ENCODE measurements around the gene ATP6V0C.

DNA sequence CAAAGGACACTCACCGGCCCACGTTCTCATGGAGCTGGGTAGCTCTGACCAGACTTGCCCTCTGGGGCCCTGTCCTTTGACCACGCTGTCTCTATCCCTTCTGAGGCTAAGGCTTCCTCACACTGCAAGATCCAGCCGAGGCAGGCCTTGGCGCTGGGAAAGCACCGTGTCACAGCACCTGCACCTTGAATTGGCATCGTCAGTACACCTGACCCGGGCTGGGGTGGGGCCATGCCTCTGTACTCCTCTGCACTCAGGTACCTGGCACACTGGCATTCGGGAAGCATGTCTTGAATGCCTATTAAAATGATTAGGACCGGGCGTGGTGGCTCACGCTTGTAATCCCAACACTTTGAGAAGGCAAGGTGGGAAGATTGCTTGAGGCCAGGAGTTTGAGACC is 32.8 kb upstream of the ATP6V0C start:
- TF ChIP-seq, protein P1, sequence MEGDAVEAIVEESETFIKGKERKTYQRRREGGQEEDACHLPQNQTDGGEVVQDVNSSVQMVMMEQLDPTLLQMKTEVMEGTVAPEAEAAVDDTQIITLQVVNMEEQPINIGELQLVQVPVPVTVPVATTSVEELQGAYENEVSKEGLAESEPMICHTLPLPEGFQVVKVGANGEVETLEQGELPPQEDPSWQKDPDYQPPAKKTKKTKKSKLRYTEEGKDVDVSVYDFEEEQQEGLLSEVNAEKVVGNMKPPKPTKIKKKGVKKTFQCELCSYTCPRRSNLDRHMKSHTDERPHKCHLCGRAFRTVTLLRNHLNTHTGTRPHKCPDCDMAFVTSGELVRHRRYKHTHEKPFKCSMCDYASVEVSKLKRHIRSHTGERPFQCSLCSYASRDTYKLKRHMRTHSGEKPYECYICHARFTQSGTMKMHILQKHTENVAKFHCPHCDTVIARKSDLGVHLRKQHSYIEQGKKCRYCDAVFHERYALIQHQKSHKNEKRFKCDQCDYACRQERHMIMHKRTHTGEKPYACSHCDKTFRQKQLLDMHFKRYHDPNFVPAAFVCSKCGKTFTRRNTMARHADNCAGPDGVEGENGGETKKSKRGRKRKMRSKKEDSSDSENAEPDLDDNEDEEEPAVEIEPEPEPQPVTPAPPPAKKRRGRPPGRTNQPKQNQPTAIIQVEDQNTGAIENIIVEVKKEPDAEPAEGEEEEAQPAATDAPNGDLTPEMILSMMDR (IDR thresholded peaks at IDR 0.05) = no peak
- TF ChIP-seq, protein P2, sequence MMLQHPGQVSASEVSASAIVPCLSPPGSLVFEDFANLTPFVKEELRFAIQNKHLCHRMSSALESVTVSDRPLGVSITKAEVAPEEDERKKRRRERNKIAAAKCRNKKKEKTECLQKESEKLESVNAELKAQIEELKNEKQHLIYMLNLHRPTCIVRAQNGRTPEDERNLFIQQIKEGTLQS (CRISPR knock-in tag; conservative IDR thresholded peaks at IDR 0.05) = no peak
- TF ChIP-seq, protein P3, sequence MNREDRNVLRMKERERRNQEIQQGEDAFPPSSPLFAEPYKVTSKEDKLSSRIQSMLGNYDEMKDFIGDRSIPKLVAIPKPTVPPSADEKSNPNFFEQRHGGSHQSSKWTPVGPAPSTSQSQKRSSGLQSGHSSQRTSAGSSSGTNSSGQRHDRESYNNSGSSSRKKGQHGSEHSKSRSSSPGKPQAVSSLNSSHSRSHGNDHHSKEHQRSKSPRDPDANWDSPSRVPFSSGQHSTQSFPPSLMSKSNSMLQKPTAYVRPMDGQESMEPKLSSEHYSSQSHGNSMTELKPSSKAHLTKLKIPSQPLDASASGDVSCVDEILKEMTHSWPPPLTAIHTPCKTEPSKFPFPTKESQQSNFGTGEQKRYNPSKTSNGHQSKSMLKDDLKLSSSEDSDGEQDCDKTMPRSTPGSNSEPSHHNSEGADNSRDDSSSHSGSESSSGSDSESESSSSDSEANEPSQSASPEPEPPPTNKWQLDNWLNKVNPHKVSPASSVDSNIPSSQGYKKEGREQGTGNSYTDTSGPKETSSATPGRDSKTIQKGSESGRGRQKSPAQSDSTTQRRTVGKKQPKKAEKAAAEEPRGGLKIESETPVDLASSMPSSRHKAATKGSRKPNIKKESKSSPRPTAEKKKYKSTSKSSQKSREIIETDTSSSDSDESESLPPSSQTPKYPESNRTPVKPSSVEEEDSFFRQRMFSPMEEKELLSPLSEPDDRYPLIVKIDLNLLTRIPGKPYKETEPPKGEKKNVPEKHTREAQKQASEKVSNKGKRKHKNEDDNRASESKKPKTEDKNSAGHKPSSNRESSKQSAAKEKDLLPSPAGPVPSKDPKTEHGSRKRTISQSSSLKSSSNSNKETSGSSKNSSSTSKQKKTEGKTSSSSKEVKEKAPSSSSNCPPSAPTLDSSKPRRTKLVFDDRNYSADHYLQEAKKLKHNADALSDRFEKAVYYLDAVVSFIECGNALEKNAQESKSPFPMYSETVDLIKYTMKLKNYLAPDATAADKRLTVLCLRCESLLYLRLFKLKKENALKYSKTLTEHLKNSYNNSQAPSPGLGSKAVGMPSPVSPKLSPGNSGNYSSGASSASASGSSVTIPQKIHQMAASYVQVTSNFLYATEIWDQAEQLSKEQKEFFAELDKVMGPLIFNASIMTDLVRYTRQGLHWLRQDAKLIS (CRISPR knock-in tag; IDR thresholded peaks at IDR 0.05; ENCODE audit: borderline replicate concordance) = no peak
- TF ChIP-seq, protein P4, sequence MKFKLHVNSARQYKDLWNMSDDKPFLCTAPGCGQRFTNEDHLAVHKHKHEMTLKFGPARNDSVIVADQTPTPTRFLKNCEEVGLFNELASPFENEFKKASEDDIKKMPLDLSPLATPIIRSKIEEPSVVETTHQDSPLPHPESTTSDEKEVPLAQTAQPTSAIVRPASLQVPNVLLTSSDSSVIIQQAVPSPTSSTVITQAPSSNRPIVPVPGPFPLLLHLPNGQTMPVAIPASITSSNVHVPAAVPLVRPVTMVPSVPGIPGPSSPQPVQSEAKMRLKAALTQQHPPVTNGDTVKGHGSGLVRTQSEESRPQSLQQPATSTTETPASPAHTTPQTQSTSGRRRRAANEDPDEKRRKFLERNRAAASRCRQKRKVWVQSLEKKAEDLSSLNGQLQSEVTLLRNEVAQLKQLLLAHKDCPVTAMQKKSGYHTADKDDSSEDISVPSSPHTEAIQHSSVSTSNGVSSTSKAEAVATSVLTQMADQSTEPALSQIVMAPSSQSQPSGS (CRISPR knock-in tag; IDR thresholded peaks at IDR 0.05; ENCODE audit: borderline replicate concordance, low read depth) = no peak
- TF ChIP-seq CREM (CRISPR knock-in tag; IDR thresholded peaks at IDR 0.05) = no peak
- no peak for TF ChIP-seq EMX1 (CRISPR knock-in tag; IDR thresholded peaks at IDR 0.05)
- TF ChIP-seq, protein P5, sequence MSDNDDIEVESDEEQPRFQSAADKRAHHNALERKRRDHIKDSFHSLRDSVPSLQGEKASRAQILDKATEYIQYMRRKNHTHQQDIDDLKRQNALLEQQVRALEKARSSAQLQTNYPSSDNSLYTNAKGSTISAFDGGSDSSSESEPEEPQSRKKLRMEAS (CRISPR knock-in tag; IDR thresholded peaks at IDR 0.05) = no peak
- no peak for TF ChIP-seq ESRRA (CRISPR knock-in tag; IDR thresholded peaks at IDR 0.05; ENCODE audit: borderline replicate concordance)
- TF ChIP-seq RELA (CRISPR knock-in tag; IDR thresholded peaks at IDR 0.05; ENCODE audit: borderline replicate concordance) = no peak
- TF ChIP-seq SOX15 (CRISPR knock-in tag; IDR thresholded peaks at IDR 0.05) = no peak
- TF ChIP-seq ZNF317 (CRISPR knock-in tag; IDR thresholded peaks at IDR 0.05; ENCODE audit: borderline replicate concordance, low read depth) = no peak
- no peak for TF ChIP-seq TEAD4 (CRISPR knock-in tag; IDR thresholded peaks at IDR 0.05)
- no peak for TF ChIP-seq NFATC4 (CRISPR knock-in tag; IDR thresholded peaks at IDR 0.05)
